Hematopoietic multipotent progenitor cell treated with erythropoietin and hydrocortisone succinate and interleukin-3 and kit ligand, for 4 days (in vitro differentiated cells): Measurements from ENCODE around the gene FSTL5.
"Not testable (repeated sequence)": the region's sequence is repeated elsewhere in the genome, so short reads cannot be mapped to it uniquely, and the experiment has no call there.

ENCODE experiments used
- DNase-seq: peaks from one replicate; pipeline ENCODE4 v3.0.0-alpha.2; 2015

FSTL5 gene

DNA sequence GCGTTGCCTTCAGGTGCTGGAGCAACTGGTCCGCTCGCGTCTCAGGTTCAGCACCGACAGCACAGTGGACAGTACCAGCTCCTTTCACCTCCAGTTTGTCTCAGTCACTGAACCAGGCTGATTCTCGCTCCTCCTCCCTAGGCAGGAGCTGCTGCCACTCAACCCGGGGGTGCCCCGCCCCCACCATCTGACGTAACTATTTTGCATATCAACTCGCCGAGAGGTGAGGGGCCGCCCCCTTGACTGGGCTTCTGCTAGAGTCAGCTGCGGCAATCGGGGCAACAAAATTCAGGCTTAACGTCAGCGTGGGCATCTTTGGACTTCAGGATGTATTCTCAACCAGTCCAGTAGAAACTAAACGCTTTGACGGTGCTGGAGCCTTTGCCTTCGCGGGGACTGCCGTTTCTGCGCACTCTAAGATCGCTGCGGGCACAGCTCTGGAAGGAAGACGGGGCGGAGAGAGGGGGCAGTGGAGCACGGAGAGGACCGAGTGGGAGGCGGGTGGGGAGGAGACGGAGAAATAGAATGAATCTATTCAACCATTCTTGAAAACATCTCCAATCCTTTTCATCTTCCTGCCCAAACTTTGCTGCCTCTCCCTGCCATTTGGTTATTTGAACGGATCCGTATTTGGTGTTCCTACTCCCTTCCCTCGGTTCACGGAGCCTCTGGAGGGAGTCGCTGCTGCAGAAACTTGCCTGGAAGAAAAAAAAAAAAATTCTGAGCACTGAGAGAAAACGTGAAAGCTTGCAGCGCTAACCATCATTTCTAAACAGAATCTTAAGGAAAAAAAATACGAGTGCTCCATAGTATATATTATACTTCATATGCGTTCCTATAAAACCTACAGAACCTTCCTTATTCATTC, at the start of gene FSTL5:
FSTL5 (minus strand) TSS at position 109 of the 868 bp plus-strand sequence. CDS start 52,604 bp downstream, outside the sequence.
- DNase-seq, result peak; percentile 65

GRCh38 chr4:162209706-162210105, 45.9 kb upstream of the FSTL5 start:
- no peak for DNase-seq

DNA sequence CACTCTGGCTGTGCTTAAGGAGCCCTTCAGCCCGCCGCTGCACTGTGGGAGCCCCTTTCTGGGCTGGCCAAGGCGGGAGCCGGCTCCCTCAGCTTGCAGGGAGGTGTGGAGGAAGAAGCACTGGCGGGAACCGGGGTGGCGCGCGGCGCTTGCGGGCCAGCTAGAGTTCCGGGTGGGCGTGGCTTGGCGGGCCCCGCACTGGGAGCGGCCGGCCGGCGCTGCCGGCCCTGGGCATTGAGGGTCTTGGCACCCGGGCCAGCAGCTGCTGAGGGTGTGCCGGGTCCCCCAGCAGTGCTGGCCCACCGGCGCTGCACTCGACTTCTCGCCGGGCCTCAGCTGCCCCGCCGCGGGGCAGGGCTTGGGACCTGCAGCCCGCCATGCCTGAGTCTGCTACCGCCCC, 39.7 kb upstream of the FSTL5 start:
- not testable (repeated sequence) for DNase-seq

- no peak for DNase-seq
Measured at GRCh38 chr4:162201673-162202072, 37.9 kb upstream of the FSTL5 start.

- DNase-seq, result no peak
Measured at GRCh38 chr4:162170509-162170908, 6.7 kb upstream of the FSTL5 start.

GRCh38 chr4:162164906-162165510, 1.2 kb upstream of the FSTL5 start:
- DNase-seq, result no peak

- no peak for DNase-seq
Measured at GRCh38 chr4:162162672-162163071, 1.1 kb downstream of the FSTL5 start.

DNA sequence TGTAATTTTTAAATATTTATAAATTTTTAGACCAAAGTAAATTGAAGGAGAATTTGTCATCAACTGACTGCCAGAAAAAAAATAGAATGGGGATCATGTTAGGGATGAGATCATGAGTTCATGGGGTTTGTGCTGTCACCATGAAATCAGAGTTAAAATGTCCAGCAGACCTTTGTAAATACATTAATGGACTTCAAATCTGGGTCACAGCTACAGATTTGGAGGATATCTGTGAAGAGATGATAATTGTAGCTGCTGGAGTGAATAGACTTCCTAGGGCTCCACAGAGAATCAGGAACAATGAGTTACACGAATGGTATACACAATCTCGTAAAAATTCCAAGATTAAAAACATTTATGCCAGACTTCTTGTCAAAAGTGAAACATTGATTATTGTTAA, 6.6 kb downstream of the FSTL5 start:
- DNase-seq, result no peak

GRCh38 chr4:162154862-162155540, 8.8 kb downstream of the FSTL5 start:
- DNase-seq, result no peak

DNA sequence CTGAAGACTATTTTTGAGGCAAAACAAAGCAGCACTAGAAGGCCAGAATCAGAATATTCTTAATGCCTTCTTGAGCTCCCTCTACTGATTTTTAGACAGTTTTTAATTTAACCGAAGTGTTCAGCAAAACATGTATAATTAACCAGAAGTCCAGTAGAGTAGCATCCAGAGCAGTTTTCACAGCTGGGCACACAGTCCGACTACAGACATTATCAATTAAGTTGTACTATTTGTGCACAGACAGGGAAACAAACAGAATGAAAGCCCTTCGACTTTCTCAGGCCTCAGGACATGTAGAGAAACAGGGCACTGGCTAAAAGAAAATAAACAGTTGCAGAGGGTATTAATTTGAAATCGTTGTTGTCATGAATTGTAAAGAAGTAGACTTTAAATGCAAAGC, 11.9 kb downstream of the FSTL5 start:
- DNase-seq, result no peak

- no peak for DNase-seq
Measured at GRCh38 chr4:162151386-162151785, 12.4 kb downstream of the FSTL5 start.

- no peak for DNase-seq
Measured at GRCh38 chr4:162149644-162150043, 14.2 kb downstream of the FSTL5 start.

- DNase-seq, result no peak
Measured at GRCh38 chr4:162140051-162140683, 23.6 kb downstream of the FSTL5 start.

DNA sequence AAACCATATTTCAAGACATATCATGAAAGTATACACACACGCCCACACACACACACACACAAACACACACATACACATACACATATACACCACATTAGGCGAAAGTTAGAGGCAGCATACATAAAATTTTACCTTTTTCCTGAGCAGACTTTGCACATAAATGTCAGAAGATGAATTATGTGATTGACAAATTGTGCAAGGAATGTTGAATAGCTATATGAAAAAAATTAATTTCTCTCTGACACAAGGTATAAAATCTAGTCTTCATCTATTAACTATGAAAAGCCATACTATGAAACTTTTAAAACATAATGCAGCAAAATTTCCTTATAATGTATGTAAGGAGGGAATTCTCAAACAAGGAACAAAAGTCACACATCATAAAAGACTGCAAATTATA, 24.4 kb downstream of the FSTL5 start:
- DNase-seq, result no peak

DNA sequence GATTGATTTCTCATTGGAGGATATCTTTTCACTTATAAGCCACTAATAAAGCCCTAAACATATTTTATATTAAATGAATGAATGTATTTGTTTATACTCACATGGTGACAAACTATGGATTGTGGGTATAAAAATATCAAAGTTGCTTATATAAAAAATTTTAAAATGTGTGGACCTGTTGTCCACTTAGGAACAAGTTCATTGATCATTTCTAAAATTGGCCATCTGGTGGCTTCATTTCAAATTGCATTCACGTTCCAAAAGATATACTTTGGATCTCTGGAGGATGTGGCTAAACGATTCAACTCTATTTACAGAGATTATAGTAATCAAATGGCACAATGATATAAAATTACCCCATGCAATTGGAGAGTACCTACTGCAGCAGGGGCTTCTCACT, 32.5 kb downstream of the FSTL5 start:
- peak; percentile 4 for DNase-seq

DNA sequence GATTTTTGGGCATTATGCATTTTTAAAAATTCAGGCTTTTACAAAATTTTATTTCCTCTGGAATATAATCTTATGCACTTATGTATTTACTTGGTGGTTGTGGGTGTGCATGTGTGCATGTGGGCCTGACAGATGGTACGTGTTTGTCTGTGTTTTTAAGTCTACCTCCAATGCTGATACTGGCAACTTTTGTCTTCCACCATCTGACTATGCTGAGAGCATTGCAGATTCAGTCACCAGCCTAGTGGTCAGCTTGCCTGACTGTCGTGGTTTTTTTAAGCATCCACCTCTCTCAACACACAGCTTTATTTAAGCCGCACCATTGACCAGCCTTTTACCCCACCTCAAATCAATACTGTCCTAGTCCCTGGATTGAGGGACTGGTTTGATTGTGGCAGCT, 37.1 kb downstream of the FSTL5 start:
- no peak for DNase-seq

DNA sequence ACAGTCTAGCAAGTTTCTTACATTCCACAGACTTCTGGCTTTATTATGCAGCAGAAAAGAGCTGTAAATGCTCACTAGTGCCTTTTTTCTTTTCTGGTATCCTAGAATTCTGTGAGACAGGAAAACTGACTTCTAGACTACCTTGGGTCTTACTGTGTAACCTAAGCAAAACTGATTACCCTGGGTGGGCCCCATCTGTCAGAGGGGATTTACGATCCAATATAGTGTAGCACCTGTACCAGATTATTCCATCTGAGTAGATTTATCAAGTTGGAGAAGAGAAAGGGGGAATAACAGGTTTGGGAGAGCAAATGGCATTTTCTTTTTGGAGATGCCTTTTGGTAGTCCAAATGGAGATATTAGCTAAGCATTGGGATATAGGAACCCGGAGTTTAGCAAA, 46.7 kb downstream of the FSTL5 start:
- DNase-seq, result no peak

DNA sequence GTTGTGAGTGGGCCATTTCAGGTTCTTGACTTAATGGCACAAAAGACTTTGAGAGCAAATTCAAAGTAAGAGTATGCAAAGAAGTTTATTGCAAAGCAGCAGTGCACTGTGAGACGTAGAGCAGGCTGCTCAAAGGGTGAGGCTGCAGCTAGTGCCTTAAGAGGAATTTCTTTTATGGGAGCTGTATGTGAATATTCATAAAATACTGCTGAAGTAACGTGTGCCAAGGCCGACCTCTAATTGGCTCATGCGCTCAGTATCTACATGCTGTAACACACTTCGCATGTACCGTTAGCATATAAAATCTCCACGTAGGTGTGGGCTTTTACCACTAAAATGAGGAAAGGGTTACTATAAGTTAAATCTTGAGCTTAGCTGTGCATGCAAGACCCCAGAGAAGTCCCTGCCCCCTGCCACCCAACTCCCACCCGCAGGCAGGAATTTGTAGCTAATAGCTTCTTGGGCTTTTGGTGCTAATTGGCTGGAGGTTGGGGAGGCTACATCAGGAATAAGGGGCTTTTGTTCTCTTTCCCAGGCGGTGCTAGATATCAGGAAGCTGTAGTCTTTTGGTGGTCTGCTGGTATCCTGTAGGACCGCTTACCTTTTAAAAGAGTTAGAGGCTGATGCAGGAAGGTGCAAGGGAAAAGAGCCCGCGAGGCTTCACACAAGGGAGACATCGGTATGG, 47.6 kb downstream of the FSTL5 start:
- no peak for DNase-seq

DNA sequence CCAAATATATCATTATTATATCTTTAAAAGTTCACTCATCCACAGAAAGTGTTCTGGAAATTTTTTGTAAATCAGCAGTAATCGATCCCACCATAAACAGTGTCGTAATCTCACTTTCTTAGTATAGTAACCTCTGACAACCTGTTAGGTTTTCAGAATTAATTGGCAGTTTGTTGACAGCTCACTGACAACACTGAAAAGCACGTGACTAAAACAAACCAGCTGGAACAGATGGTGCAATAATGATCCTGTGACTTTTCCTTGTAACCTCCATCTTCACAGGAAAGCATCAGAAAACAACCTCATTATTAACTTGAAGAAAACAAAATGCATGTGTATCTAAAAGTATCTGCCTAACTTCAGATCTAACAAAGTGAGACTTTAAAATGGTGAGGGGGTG, 48.5 kb downstream of the FSTL5 start:
- no peak for DNase-seq

- DNase-seq, result no peak
Measured at GRCh38 chr4:162111078-162111477, 52.7 kb downstream of the FSTL5 start.

DNA sequence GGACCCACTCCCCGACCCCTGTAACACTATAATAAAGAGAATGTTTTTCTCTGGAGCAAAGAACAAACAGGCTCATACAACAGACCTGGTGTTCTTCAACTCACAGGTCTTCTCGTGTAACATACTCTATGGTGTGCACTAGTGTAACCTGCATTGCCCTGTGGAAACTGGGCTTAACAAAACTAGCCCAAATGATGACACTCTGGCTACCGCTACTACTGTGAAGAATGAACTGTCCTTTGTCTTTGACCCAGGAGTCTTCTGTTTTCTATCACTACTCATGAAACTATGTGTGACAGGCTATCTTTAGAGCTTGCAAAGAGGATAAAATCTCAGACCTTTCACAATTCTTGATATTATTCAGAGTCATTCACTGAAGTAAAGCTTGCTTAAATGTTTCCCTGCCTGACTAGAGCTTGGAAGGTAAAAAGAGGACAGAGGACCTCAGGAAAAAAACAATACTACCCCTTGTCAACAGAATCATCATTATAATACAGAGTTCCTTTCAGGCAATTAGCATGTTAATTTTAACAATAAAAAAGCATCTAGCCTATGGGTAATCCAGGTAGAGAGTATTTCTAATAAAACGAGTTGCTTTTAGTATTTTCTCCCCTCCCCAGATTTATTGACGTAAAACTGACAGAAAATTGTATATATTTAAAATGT, 59.2 kb downstream of the FSTL5 start:
- DNase-seq, result no peak

DNA sequence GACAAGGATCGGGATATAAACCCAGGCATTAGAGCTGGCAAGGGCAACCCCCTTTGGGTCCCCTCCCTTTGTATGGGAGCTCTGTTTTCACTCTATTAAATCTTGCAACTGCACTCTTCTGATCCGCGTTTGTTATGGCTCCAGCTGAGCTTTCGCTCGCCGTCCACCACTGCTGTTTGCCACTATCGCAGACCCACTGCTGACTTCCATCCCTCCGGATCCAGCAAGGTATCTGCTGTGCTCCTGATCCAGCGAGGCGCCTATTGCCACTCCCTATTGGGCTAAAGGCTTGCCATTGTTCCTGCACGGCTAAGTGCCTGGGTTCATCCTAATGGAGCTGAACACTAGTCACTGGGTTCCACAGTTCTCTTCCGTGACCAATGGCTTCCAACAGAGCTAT, 59.9 kb downstream of the FSTL5 start:
- DNase-seq, result not testable (repeated sequence)
